H1 (cell line): ENCODE measurements around the gene TUBA1A. TPM values are rescaled to one million over a fixed set of nuclear protein-coding genes. Genes with fewer than 3 reads are reported as not detected.

Source experiments
- CTBP2 ChIP-seq: IDR thresholded peaks from 2 replicates; pipeline ENCODE4 v1.7.0; 2011; ENCODE audit warnings: borderline replicate concordance, mild to moderate bottlenecking, moderate library complexity, mixed read lengths, low read length; ENCODE audit not compliant: insufficient read depth, insufficient read length
- GABPA ChIP-seq: IDR thresholded peaks from 2 replicates; pipeline ENCODE4 v1.6.1; 2011; ENCODE audit warnings: mild to moderate bottlenecking, low read length, moderate library complexity, borderline replicate concordance; ENCODE audit not compliant: insufficient read depth
- JUN ChIP-seq: IDR thresholded peaks from 2 replicates; pipeline ENCODE4 v1.6.1; 2011; ENCODE audit warnings: low read depth, mild to moderate bottlenecking, improper control_type of control experiment, low read length
- PHF8 ChIP-seq: fragments of 200-600 bp; sonication (generic); conservative IDR thresholded peaks from 2 replicates; pipeline ENCODE4 v1.7.1; 2012; ENCODE audit warnings: low read depth, mild to moderate bottlenecking, inconsistent platforms, low read length, moderate library complexity
- RAD21 ChIP-seq, 2 experiments: IDR thresholded peaks in 1 of 2; conservative IDR thresholded peaks in 1 of 2; 2 replicates each; pipeline ENCODE4 v1.6.1; 2011; ENCODE audit warnings: low read depth in 2 of 2, low read length in 2 of 2, improper control_type of control experiment in 1 of 2, inconsistent platforms in 1 of 2, mild to moderate bottlenecking in 1 of 2, moderate library complexity in 1 of 2
- polyA plus RNA-seq, 7 experiments: library from polyadenylated mRNA; depleted of rRNA in 3 of 7; stranded (reverse) in 5 of 7; unstranded in 2 of 7; fragments of >200 nt in 5 of 7; fragments of 200-250 nt in 2 of 7; gene quantifications; 1 replicate in 5 of 7; 2 replicates in 1 of 7; 4 replicates in 1 of 7; pipeline versions ENCODE4 v1.2.1 to v1.2.3, GENCODE V29; 2011 to 2013; ENCODE audit warnings: missing spikeins in 2 of 7, mixed read lengths in 2 of 7
- total RNA-seq: library from RNA; stranded (reverse); fragmentation: NEBNext Ultra II Directional; extraction: Animal tissue kit (Norgen Biotek cat#: 25700); gene quantifications from 2 replicates; pipeline ENCODE4 v1.2.1, GENCODE V29; 2021
- TF ChIP-seq, protein P1 (sequence below): fragments of 300-600 bp; sonication (generic); IDR thresholded peaks from 2 replicates; pipeline ENCODE4 v1.7.1; 2012; ENCODE audit warnings: low read length, moderate library complexity, mild to moderate bottlenecking, inconsistent platforms; ENCODE audit not compliant: insufficient replicate concordance

The TUBA1A gene
- total and polyA plus RNA-seq, 2 of the 8 experiments (the other 6 are each of a cell fraction or from before 2014, with no cell fraction given) = 283 to 1,018 TPM

DNA sequence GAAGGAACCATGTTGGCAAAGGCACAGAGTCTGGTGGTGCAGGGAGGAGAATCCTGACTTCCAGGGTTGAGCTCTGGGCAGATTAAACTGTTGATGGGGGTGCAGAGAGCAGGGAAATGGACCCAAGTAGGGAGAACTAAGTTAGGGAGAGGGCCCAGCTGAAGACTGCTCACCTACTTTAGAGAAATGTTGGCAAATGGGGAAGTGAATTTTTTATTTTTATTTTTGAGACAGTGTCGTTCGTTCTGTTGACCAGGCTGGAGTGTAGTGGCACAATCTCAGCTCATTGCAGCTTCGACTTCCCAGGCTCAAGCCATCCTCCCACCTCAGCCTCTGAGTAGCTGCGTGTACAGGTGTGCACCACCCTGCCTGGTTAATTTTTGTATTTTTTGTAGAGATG, 32.1 kb upstream of the TUBA1A start (continued):
- no peak for TF ChIP-seq PHF8
- no peak for TF ChIP-seq JUN
- TF ChIP-seq, protein P1, sequence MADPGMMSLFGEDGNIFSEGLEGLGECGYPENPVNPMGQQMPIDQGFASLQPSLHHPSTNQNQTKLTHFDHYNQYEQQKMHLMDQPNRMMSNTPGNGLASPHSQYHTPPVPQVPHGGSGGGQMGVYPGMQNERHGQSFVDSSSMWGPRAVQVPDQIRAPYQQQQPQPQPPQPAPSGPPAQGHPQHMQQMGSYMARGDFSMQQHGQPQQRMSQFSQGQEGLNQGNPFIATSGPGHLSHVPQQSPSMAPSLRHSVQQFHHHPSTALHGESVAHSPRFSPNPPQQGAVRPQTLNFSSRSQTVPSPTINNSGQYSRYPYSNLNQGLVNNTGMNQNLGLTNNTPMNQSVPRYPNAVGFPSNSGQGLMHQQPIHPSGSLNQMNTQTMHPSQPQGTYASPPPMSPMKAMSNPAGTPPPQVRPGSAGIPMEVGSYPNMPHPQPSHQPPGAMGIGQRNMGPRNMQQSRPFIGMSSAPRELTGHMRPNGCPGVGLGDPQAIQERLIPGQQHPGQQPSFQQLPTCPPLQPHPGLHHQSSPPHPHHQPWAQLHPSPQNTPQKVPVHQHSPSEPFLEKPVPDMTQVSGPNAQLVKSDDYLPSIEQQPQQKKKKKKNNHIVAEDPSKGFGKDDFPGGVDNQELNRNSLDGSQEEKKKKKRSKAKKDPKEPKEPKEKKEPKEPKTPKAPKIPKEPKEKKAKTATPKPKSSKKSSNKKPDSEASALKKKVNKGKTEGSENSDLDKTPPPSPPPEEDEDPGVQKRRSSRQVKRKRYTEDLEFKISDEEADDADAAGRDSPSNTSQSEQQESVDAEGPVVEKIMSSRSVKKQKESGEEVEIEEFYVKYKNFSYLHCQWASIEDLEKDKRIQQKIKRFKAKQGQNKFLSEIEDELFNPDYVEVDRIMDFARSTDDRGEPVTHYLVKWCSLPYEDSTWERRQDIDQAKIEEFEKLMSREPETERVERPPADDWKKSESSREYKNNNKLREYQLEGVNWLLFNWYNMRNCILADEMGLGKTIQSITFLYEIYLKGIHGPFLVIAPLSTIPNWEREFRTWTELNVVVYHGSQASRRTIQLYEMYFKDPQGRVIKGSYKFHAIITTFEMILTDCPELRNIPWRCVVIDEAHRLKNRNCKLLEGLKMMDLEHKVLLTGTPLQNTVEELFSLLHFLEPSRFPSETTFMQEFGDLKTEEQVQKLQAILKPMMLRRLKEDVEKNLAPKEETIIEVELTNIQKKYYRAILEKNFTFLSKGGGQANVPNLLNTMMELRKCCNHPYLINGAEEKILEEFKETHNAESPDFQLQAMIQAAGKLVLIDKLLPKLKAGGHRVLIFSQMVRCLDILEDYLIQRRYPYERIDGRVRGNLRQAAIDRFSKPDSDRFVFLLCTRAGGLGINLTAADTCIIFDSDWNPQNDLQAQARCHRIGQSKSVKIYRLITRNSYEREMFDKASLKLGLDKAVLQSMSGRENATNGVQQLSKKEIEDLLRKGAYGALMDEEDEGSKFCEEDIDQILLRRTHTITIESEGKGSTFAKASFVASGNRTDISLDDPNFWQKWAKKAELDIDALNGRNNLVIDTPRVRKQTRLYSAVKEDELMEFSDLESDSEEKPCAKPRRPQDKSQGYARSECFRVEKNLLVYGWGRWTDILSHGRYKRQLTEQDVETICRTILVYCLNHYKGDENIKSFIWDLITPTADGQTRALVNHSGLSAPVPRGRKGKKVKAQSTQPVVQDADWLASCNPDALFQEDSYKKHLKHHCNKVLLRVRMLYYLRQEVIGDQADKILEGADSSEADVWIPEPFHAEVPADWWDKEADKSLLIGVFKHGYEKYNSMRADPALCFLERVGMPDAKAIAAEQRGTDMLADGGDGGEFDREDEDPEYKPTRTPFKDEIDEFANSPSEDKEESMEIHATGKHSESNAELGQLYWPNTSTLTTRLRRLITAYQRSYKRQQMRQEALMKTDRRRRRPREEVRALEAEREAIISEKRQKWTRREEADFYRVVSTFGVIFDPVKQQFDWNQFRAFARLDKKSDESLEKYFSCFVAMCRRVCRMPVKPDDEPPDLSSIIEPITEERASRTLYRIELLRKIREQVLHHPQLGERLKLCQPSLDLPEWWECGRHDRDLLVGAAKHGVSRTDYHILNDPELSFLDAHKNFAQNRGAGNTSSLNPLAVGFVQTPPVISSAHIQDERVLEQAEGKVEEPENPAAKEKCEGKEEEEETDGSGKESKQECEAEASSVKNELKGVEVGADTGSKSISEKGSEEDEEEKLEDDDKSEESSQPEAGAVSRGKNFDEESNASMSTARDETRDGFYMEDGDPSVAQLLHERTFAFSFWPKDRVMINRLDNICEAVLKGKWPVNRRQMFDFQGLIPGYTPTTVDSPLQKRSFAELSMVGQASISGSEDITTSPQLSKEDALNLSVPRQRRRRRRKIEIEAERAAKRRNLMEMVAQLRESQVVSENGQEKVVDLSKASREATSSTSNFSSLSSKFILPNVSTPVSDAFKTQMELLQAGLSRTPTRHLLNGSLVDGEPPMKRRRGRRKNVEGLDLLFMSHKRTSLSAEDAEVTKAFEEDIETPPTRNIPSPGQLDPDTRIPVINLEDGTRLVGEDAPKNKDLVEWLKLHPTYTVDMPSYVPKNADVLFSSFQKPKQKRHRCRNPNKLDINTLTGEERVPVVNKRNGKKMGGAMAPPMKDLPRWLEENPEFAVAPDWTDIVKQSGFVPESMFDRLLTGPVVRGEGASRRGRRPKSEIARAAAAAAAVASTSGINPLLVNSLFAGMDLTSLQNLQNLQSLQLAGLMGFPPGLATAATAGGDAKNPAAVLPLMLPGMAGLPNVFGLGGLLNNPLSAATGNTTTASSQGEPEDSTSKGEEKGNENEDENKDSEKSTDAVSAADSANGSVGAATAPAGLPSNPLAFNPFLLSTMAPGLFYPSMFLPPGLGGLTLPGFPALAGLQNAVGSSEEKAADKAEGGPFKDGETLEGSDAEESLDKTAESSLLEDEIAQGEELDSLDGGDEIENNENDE = no peak
- no peak for TF ChIP-seq GABPA
- no peak for TF ChIP-seq RAD21 (IDR thresholded peaks at IDR 0.05 in 1 of 2, conservative IDR thresholded peaks at IDR 0.05 in 1 of 2; ENCODE audit: low read depth in 2 of 2, low read length in 2 of 2)
- no peak for TF ChIP-seq CTBP2
